Measurements from ENCODE around the gene STC2. TPM values are rescaled to one million over a fixed set of nuclear protein-coding genes. Genes with fewer than 3 reads are reported as not detected.
A peak's percentile ranks its signal among the peaks of the same experiment; 100 is the strongest.

Gene STC2
- total and polyA plus RNA-seq, 2 of the 4 experiments (the other 2 are of a cell fraction): 87.5 to 270 TPM

- DNase-seq (no peak), ATAC-seq (ENCODE audit: low read depth) (no peak; the same call in 1 of the 2 replicates)
- Histone ChIP-seq H3K9me3 (ENCODE audit: control insufficient read depth, insufficient read depth, low read length) (0 out of 2 replicates have a peak, but pooled peaks cover 1% of the 10 kb centered on the region), H4K91ac (ENCODE audit: insufficient read depth, low read depth, low read length) (no peak overlapping the region), H2AK5ac (ENCODE audit: low read depth, low read length) (no peak overlapping the region), H3K4ac (ENCODE audit: low read depth, low read length) (no peak overlapping the region), H2AFZ (replicated peaks; ENCODE audit: low read length, poor library complexity) (no peak overlapping the region), H2AK9ac (replicated peaks; ENCODE audit: low read depth, low read length, poor library complexity) (no peak overlapping the region), H3K56ac (ENCODE audit: extremely low read depth, insufficient read depth, low read length) (no peak overlapping the region), H4K20me1 (ENCODE audit: insufficient read depth, low read length) (no peaks in the 10 kb centered on the region), H3K4me3 (ENCODE audit: insufficient read depth, low read depth, low read length) (no peak overlapping the region), H3K9ac (ENCODE audit: low read depth, low read length) (no peak overlapping the region), H3K79me1 (ENCODE audit: low read depth in 1 of 2, low read length in 2 of 2) (no peaks in the 10 kb centered on the region), H2BK20ac (ENCODE audit: low read depth, low read length) (no peak overlapping the region), H3K9me1 (ENCODE audit: insufficient read depth, low read length) (no peaks in the 10 kb centered on the region), H2BK120ac (ENCODE audit: low read depth, low read length) (no peak overlapping the region), H3K4me2 (ENCODE audit: low read depth, low read length) (no peak overlapping the region), H3K18ac (ENCODE audit: low read depth, low read length) (no peak overlapping the region), H3K36me3 (ENCODE audit: control insufficient read depth, insufficient read depth, low read length) (no peaks in the 10 kb centered on the region), H4K5ac (ENCODE audit: low read depth, low read length) (no peak overlapping the region), H3K14ac (replicated peaks; ENCODE audit: low read depth, low read length) (no peak overlapping the region), H3K27me3 (ENCODE audit: control insufficient read depth, insufficient read depth, low read length) (peaks cover 78% of the 10 kb centered on the region), H3K4me1 (ENCODE audit: control insufficient read depth, insufficient read depth, low read length) (no peaks in the 10 kb centered on the region), H3K23ac (ENCODE audit: low read depth, low read length) (no peak overlapping the region), H3K27ac (ENCODE audit: insufficient read depth, low read length) (no peak overlapping the region), H2BK15ac (ENCODE audit: low read depth, low read length) (no peak overlapping the region), H2BK5ac (ENCODE audit: low read depth, low read length, poor library complexity, severe bottlenecking) (no peak overlapping the region), H4K8ac (ENCODE audit: low read depth in 2 of 2, low read length in 2 of 2) (no peak overlapping the region)
- TF ChIP-seq CTCF (conservative IDR thresholded peaks at IDR 0.05; ENCODE audit: low read depth, low read length) (no peak), SMC3 (IDR thresholded peaks at IDR 0.05; ENCODE audit: low read depth, low read length) (no peak), RAD21 (IDR thresholded peaks at IDR 0.05; ENCODE audit: low read length) (no peak), CEBPB (IDR thresholded peaks at IDR 0.05; ENCODE audit: low read depth, low read length) (peak; percentile 47), ELK1 (IDR thresholded peaks at IDR 0.05; ENCODE audit: borderline replicate concordance, low read depth, low read length) (no peak), BHLHE40 (IDR thresholded peaks at IDR 0.05; ENCODE audit: low read depth, low read length) (no peak)
- CTCF ChIA-PET: interaction anchor here (0.6 to 0.9 kb wide), 2 partner anchors 16 to 372 kb away, joined by 3 read pairs; no protein-coding TSS in a partner anchor
- POLR2A ChIA-PET (ENCODE audit: unreplicated experiment): no interaction called here
- dilution Hi-C loops (cut with HindIII; ENCODE audit: low sequenced_read_pairs, unreplicated experiment) (no loop called here), intact Hi-C loops (cut with micrococcal nuclease) (no loop called here), in situ Hi-C loops (cut with MboI; ENCODE audit: low sequenced_read_pairs) (no loop called here)
- no TSS peak for BruUV-seq (replicated peaks)
- WGBS, 2 experiments (ENCODE audit: extremely low coverage in 2 of 2, insufficient read length in 1 of 2): 13% methylated on average over 5 of the region's 10 CpGs; no CpG with 5 or more reads in 1 of the 2 experiments
These were observed 62.8 kb downstream of the STC2 start for GRCh38 chr5:173265433-173265832.

Small RNAs within 50 kb of the gene (microRNA-seq; reads per million reads assigned to microRNA genes)
- gene MIR8056 (ENCODE audit: insufficient read depth in 1 of 2, insufficient read length in 1 of 2, unreplicated experiment in 1 of 2) (0 reads per million in 2 experiments), gene RNA5SP200 (ENCODE audit: insufficient read depth, insufficient read length) (not detected), gene RNU6-500P (ENCODE audit: insufficient read depth, insufficient read length) (not detected)

Small RNAs within 50 kb of the gene (small RNA-seq; reads per million reads assigned to genes)
- gene MIR8056 (0 reads per million in 5 experiments), gene RNA5SP200 (0 to 0.07 (median 0) reads per million in 5 experiments), gene RNU6-500P (0 reads per million in 5 experiments)

Other genes starting within 250 kb of the STC2 start
- gene BNIP1, start 183.9 kb downstream of the STC2 start, total RNA-seq (2012; rRNA removed): 29.2 and 35.3 TPM in 2 replicates
- 24.3 and 25.8 TPM in 2 replicates for gene BNIP1, start 183.9 kb downstream of the STC2 start, polyA plus RNA-seq (2012; rRNA removed)
- not detected in 2 replicates for gene NKX2-5, start 93.2 kb downstream of the STC2 start, total RNA-seq (2012; rRNA removed)
- gene NKX2-5, start 93.2 kb downstream of the STC2 start, polyA plus RNA-seq (2012; rRNA removed): not detected in 2 replicates

All from IMR-90 (cell line).